ENCODE data around the gene GNE.

The GNE gene

DNA sequence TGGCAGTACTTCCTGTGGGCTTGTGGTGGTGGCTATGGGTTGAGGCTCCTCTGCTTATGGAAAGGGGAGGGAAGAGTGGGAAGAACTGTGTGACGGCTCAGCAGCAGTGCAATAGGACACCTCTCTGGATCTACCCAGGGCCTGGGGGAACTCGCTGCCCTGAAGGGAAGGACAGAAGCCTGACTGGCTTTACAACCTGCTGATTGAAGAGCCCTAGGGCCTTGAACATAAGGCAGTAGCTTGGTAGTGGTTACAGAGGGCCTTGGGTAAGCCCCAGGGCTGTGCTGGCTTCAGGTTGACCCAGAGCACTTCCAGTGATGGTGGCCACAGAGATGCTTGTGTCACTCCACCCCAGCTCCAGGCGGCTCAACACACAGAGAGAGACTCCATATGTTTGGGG lies 83.5 kb downstream of the GNE start:
- TF ChIP-seq POLR2AphosphoS5 (IDR thresholded peaks at IDR 0.05; ENCODE audit: low read depth, low read length) (no peak), REST (IDR thresholded peaks at IDR 0.05; ENCODE audit: insufficient read depth in 1 of 2, low read depth in 2 of 2, low read length in 2 of 2) (no peak), SIN3A (IDR thresholded peaks at IDR 0.05; ENCODE audit: borderline replicate concordance, insufficient read depth, low read length) (no peak), FOXP2 (optimal IDR thresholded peaks at IDR 0.05; ENCODE audit: borderline replicate concordance, extremely low read depth, extremely low read length, insufficient read depth) (no peak), TAF1 (IDR thresholded peaks at IDR 0.05; ENCODE audit: borderline replicate concordance, insufficient read depth, low read length) (no peak)

DNA sequence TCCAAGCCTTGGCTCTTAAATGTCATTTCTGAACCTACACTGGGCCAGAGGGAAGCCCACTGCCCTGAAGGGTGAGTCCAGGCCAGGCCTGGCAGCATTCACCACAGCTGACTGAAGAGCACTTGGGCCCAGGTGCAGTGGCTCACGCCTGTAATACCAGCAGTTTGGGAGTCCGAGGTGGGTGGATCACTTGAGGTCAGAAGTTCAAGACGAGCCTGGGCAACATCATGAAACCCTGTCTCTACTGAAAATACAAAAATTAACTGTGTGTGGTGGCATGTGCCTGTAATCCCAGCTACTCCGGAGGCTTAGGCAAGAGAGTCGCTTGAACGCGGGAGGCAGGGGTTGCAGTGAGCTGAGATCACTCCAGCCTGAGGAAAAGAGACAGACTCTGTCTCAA lies 84.0 kb downstream of the GNE start:
- TF ChIP-seq SIN3A (IDR thresholded peaks at IDR 0.05; ENCODE audit: borderline replicate concordance, insufficient read depth, low read length) (no peak), TAF1 (IDR thresholded peaks at IDR 0.05; ENCODE audit: borderline replicate concordance, insufficient read depth, low read length) (no peak), POLR2AphosphoS5 (IDR thresholded peaks at IDR 0.05; ENCODE audit: low read depth, low read length) (no peak), FOXP2 (optimal IDR thresholded peaks at IDR 0.05; ENCODE audit: borderline replicate concordance, extremely low read depth, extremely low read length, insufficient read depth) (no peak), REST (IDR thresholded peaks at IDR 0.05; ENCODE audit: insufficient read depth in 1 of 2, low read depth in 2 of 2, low read length in 2 of 2) (no peak)

GRCh38 chr9:36173861-36174260 lies 84.4 kb downstream of the GNE start:
- no peak for TF ChIP-seq POLR2AphosphoS5 (IDR thresholded peaks at IDR 0.05; ENCODE audit: low read depth, low read length)
- no peak for TF ChIP-seq FOXP2 (optimal IDR thresholded peaks at IDR 0.05; ENCODE audit: borderline replicate concordance, extremely low read depth, extremely low read length, insufficient read depth)
- TF ChIP-seq SIN3A (IDR thresholded peaks at IDR 0.05; ENCODE audit: borderline replicate concordance, insufficient read depth, low read length) = no peak
- no peak for TF ChIP-seq TAF1 (IDR thresholded peaks at IDR 0.05; ENCODE audit: borderline replicate concordance, insufficient read depth, low read length)
- TF ChIP-seq REST (IDR thresholded peaks at IDR 0.05; ENCODE audit: insufficient read depth in 1 of 2, low read depth in 2 of 2, low read length in 2 of 2) = no peak

DNA sequence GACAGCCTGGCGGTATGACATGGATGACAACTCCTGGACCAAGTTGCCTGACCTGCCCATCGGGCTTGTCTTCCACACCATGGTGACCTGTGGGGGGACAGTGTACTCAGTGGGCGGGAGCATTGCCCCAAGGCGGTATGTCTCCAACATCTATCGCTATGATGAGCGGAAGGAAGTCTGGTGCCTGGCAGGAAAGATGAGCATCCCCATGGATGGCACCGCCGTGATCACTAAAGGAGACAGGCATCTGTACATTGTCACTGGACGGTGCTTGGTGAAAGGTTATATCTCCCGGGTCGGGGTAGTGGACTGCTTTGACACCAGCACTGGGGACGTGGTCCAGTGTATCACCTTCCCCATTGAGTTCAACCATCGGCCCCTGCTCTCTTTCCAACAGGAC lies 87.7 kb downstream of the GNE start:
- TF ChIP-seq REST (IDR thresholded peaks at IDR 0.05; ENCODE audit: insufficient read depth in 1 of 2, low read depth in 2 of 2, low read length in 2 of 2) = no peak
- no peak for TF ChIP-seq TAF1 (IDR thresholded peaks at IDR 0.05; ENCODE audit: borderline replicate concordance, insufficient read depth, low read length)
- no peak for TF ChIP-seq SIN3A (IDR thresholded peaks at IDR 0.05; ENCODE audit: borderline replicate concordance, insufficient read depth, low read length)
- TF ChIP-seq POLR2AphosphoS5 (IDR thresholded peaks at IDR 0.05; ENCODE audit: low read depth, low read length) = no peak
- TF ChIP-seq FOXP2 (optimal IDR thresholded peaks at IDR 0.05; ENCODE audit: borderline replicate concordance, extremely low read depth, extremely low read length, insufficient read depth) = no peak

DNA sequence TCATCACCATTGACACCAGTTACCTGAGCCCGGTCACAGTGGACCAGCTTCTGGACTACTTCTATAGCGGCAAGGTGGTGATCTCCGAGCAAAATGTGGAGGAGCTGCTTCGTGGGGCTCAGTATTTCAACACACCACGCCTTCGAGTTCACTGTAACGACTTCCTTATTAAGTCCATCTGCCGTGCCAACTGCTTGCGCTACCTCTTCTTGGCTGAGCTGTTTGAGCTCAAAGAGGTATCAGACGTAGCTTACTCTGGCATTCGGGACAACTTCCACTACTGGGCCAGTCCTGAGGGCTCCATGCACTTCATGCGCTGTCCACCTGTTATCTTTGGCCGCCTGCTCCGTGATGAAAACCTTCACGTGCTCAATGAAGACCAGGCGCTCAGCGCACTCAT lies 88.5 kb downstream of the GNE start:
- TF ChIP-seq POLR2AphosphoS5 (IDR thresholded peaks at IDR 0.05; ENCODE audit: low read depth, low read length) = no peak
- no peak for TF ChIP-seq SIN3A (IDR thresholded peaks at IDR 0.05; ENCODE audit: borderline replicate concordance, insufficient read depth, low read length)

Data from PFSK-1 (cell line).